GM12801 (cell line): ENCODE data around the gene ZDHHC4.

Experiments
- TF ChIP-seq, protein P1 (sequence below): IDR thresholded peaks from one replicate; pipeline ENCODE4 v1.5.1; 2011; ENCODE audit warnings: control low read depth; ENCODE audit not compliant: insufficient read length; ENCODE audit errors: extremely low read depth

ZDHHC4 gene

DNA sequence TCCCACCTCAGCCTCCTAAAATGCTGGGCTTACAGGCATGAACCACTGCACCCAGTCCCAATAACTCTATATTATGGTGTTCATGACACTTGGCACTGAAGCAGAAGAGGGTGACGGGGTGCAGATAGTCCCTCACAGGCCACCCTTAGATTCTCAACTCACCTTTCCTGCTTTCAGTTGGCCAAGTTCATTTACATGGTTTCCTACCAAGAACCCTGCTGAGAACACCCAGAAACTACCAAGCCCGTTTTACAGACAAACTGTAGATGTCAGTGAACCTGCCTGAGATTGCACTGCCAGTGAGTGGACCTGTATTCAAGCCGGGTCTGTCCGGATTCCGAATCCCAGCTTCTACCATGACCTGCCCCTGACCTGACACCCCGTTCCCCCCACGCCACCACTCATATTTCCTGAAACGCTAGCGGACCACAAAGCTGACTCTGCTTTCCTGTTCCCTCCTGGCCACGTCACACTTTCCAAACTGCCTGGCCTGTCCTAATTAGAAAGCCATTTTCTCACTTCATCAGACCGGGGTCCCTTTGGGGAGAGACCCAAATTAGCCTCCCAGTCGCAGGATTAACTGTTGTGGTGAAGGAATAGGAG, 43.3 kb upstream of the ZDHHC4 start:
- TF ChIP-seq, protein P1, sequence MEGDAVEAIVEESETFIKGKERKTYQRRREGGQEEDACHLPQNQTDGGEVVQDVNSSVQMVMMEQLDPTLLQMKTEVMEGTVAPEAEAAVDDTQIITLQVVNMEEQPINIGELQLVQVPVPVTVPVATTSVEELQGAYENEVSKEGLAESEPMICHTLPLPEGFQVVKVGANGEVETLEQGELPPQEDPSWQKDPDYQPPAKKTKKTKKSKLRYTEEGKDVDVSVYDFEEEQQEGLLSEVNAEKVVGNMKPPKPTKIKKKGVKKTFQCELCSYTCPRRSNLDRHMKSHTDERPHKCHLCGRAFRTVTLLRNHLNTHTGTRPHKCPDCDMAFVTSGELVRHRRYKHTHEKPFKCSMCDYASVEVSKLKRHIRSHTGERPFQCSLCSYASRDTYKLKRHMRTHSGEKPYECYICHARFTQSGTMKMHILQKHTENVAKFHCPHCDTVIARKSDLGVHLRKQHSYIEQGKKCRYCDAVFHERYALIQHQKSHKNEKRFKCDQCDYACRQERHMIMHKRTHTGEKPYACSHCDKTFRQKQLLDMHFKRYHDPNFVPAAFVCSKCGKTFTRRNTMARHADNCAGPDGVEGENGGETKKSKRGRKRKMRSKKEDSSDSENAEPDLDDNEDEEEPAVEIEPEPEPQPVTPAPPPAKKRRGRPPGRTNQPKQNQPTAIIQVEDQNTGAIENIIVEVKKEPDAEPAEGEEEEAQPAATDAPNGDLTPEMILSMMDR: no peak

DNA sequence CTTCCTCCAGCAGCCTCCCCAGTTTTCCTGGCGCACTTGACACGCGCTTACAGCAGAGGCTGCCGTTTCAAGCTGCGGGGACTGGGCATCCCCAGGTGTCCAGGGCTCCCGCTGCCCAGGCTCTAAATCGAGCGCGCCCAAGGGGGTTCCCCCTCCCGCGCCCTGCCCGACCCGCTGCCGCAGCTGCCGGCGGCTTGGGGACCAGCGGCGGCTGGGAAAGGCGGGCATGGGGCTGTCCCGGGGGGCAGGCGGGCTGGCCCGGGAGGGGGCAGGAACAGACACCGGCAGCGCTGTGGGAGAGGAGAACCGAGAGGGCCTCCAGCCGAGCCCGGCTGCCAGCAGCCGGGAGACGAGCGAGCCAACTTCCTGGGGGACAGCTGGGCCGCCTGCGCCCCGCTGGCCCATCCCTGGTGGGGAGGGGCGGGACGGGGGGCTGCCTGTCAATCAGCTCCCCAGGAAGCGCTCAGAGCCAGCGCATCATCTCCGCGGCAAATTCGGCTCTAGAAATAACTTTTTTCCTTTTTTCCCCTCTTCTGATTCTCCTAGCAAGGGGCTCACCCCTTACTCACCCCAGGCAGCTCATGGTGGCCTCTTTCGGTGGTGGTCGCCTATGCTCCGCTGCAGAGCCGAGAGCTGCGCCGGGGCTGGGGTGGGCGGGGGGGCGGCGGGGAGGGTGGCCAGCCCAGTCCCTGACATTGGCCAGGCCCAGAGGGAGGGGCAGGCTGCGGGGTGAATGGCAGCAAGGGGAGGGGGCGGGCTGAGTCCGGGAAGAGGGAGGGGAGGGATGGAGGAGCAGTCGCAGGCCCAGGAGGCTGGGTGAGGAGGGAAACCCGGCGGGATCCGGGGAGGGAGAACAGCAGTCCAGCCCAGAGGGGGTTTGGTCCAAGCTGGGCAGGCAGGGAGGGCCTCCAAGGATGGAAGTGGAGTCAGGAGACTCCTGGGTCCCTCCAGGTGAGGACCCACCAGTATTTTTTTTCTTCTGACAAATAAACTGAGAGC, 40.7 kb upstream of the ZDHHC4 start:
- TF ChIP-seq, protein P1: no peak

- TF ChIP-seq, protein P1: no peak
Observed at GRCh38 chr7:6542368-6542767, 34.9 kb upstream of the ZDHHC4 start.

GRCh38 chr7:6545398-6546126, 31.7 kb upstream of the ZDHHC4 start:
- TF ChIP-seq, protein P1: no peak

GRCh38 chr7:6546498-6547251, 30.6 kb upstream of the ZDHHC4 start:
- TF ChIP-seq, protein P1: no peak

DNA sequence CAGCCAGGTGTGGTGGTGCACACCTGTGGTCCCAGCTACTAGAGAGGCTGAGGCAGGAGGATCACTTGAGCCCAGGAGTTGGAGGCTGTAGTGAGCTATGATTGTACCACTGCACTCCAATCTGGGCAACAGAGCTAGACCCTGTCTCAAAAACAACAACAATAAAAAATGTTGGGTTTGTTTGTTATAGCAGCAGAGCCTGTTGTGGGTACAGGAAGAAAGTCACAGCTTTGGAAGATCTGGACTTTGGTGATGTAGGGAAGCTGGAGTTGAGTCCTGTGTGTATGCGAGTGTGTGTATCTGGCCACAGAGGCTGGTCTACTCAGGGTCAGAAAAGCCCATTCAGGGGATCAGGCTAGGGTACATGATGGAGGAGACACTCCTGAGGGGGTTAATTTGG, 29.9 kb upstream of the ZDHHC4 start:
- TF ChIP-seq, protein P1: no peak
